ENCODE data around the gene CD2. TPM values are rescaled to one million over a fixed set of nuclear protein-coding genes. Genes with fewer than 3 reads are reported as not detected.

Gene CD2
- total and polyA plus RNA-seq, 2 donors from 2014 or later = 0.97 to 12.1 TPM

DNA sequence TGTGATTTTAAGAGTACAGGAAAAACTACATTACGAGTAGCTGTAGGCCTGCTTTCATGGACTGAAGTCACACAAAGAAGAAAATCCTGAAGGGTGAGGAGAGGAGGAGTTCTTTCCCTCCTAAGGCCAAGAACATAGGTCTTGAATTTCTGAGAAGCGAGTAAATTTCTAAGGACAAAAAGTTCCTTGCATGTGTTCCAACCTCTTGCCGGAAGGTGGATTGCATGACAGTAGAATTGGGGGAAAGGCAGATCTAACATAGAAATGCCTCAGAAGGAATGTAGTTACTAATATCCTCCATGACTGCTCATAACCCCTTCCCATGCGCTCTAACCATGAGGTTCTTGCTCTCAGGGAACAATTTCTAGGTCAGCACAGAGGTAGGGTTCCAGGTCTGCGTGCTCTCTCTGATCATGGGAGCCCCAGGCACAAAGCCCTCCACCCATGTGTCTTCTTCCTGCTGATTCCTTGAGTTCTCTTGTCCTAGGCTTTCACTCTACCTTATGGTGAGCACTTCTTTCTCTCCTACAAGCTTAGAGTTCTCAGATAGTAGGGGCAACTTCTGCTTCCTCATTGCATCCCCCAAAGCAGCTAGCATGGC, 13.7 kb downstream of the CD2 start:
- Histone ChIP-seq H3K27me3 (ENCODE audit: control insufficient read depth, insufficient read depth, low read length) (no peaks in the 10 kb centered on the region), H3K4me1 (ENCODE audit: control insufficient read depth in 2 of 3, insufficient read depth in 2 of 3, low read depth in 1 of 3, low read length in 3 of 3) (no peaks in the 10 kb centered on the region), H3K9ac (ENCODE audit: low read length in 3 of 3) (no peak overlapping the region), H3K36me3 (ENCODE audit: control insufficient read depth in 2 of 3, insufficient read depth in 3 of 3, low read length in 3 of 3) (no peaks in the 10 kb centered on the region), H3K4me3 (ENCODE audit: low read length in 3 of 3) (no peak overlapping the region), H3K27ac (ENCODE audit: low read depth in 2 of 2, low read length in 2 of 2) (no peak overlapping the region), H3K9me3 (ENCODE audit: control insufficient read depth in 2 of 3, insufficient read depth in 1 of 3, low read length in 3 of 3) (no peaks in the 10 kb centered on the region)
- FAIRE-seq (no peak), DNase-seq (no peak)
- TF ChIP-seq, protein P1, sequence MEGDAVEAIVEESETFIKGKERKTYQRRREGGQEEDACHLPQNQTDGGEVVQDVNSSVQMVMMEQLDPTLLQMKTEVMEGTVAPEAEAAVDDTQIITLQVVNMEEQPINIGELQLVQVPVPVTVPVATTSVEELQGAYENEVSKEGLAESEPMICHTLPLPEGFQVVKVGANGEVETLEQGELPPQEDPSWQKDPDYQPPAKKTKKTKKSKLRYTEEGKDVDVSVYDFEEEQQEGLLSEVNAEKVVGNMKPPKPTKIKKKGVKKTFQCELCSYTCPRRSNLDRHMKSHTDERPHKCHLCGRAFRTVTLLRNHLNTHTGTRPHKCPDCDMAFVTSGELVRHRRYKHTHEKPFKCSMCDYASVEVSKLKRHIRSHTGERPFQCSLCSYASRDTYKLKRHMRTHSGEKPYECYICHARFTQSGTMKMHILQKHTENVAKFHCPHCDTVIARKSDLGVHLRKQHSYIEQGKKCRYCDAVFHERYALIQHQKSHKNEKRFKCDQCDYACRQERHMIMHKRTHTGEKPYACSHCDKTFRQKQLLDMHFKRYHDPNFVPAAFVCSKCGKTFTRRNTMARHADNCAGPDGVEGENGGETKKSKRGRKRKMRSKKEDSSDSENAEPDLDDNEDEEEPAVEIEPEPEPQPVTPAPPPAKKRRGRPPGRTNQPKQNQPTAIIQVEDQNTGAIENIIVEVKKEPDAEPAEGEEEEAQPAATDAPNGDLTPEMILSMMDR (IDR thresholded peaks at IDR 0.05; ENCODE audit: borderline replicate concordance, extremely low read depth, insufficient read depth) = no peak
- intact Hi-C loops (cut with DNase I) = no loop called here

DNA sequence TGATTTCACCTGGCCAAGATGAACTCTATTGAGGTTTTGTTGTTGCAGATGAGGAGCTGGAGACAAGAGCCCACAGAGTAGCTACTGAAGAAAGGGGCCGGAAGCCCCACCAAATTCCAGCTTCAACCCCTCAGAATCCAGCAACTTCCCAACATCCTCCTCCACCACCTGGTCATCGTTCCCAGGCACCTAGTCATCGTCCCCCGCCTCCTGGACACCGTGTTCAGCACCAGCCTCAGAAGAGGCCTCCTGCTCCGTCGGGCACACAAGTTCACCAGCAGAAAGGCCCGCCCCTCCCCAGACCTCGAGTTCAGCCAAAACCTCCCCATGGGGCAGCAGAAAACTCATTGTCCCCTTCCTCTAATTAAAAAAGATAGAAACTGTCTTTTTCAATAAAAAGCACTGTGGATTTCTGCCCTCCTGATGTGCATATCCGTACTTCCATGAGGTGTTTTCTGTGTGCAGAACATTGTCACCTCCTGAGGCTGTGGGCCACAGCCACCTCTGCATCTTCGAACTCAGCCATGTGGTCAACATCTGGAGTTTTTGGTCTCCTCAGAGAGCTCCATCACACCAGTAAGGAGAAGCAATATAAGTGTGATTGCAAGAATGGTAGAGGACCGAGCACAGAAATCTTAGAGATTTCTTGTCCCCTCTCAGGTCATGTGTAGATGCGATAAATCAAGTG, 14.3 kb downstream of the CD2 start:
- no peak for DNase-seq
- H3K9me3 ChIP-seq (ENCODE audit: control insufficient read depth in 2 of 3, insufficient read depth in 1 of 3, low read length in 3 of 3) = no peaks in the 10 kb centered on the region
- no peak for FAIRE-seq
- no peaks in the 10 kb centered on the region for H3K36me3 ChIP-seq (ENCODE audit: control insufficient read depth in 2 of 3, insufficient read depth in 3 of 3, low read length in 3 of 3)
- TF ChIP-seq, protein P1 (IDR thresholded peaks at IDR 0.05; ENCODE audit: borderline replicate concordance, extremely low read depth, insufficient read depth) = no peak
- no peak overlapping the region for H3K27ac ChIP-seq (ENCODE audit: low read depth in 2 of 2, low read length in 2 of 2)
- H3K9ac ChIP-seq (ENCODE audit: low read length in 3 of 3) = no peak overlapping the region
- intact Hi-C loops (cut with DNase I) = no loop called here
- no peak overlapping the region for H3K4me3 ChIP-seq (ENCODE audit: low read length in 3 of 3)
- H3K27me3 ChIP-seq (ENCODE audit: control insufficient read depth, insufficient read depth, low read length) = no peaks in the 10 kb centered on the region
- H3K4me1 ChIP-seq (ENCODE audit: control insufficient read depth in 2 of 3, insufficient read depth in 2 of 3, low read depth in 1 of 3, low read length in 3 of 3) = no peaks in the 10 kb centered on the region

DNA sequence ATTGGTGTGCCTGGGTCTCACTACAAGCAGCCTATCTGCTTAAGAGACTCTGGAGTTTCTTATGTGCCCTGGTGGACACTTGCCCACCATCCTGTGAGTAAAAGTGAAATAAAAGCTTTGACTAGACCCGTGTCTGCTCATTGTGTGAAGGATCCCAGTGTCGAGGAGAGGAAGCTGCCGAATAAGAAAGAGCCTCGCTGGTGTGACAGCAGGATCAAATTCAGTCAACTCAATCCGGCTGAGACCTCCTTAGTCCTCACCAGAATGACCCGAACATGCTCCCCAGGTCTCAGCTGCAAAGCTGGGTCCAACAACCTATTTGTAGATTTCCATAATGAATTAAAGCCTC, 14.8 kb downstream of the CD2 start:
- TF ChIP-seq, protein P1 (IDR thresholded peaks at IDR 0.05; ENCODE audit: borderline replicate concordance, extremely low read depth, insufficient read depth) = no peak
- Histone ChIP-seq H3K27me3 (ENCODE audit: control insufficient read depth, insufficient read depth, low read length) (no peaks in the 10 kb centered on the region), H3K4me3 (ENCODE audit: low read length in 3 of 3) (no peak overlapping the region), H3K4me1 (ENCODE audit: control insufficient read depth in 2 of 3, insufficient read depth in 2 of 3, low read depth in 1 of 3, low read length in 3 of 3) (no peaks in the 10 kb centered on the region), H3K27ac (ENCODE audit: low read depth in 2 of 2, low read length in 2 of 2) (no peak overlapping the region), H3K36me3 (ENCODE audit: control insufficient read depth in 2 of 3, insufficient read depth in 3 of 3, low read length in 3 of 3) (no peaks in the 10 kb centered on the region), H3K9me3 (ENCODE audit: control insufficient read depth in 2 of 3, insufficient read depth in 1 of 3, low read length in 3 of 3) (no peaks in the 10 kb centered on the region), H3K9ac (ENCODE audit: low read length in 3 of 3) (no peak overlapping the region)
- DNase-seq = no peak
- intact Hi-C loops (cut with DNase I) = no loop called here
- FAIRE-seq = no peak
